Fibroblast of gingiva (primary cell): ENCODE data around the gene SMCO4.
"Not testable (repeated sequence)": the region's sequence is repeated elsewhere in the genome, so short reads cannot be mapped to it uniquely, and the experiment has no call there.

Source experiments
- DNase-seq: peaks from one replicate; pipeline ENCODE4 v3.0.0-alpha.2; 2011; ENCODE audit warnings: low read depth

Gene SMCO4

DNA sequence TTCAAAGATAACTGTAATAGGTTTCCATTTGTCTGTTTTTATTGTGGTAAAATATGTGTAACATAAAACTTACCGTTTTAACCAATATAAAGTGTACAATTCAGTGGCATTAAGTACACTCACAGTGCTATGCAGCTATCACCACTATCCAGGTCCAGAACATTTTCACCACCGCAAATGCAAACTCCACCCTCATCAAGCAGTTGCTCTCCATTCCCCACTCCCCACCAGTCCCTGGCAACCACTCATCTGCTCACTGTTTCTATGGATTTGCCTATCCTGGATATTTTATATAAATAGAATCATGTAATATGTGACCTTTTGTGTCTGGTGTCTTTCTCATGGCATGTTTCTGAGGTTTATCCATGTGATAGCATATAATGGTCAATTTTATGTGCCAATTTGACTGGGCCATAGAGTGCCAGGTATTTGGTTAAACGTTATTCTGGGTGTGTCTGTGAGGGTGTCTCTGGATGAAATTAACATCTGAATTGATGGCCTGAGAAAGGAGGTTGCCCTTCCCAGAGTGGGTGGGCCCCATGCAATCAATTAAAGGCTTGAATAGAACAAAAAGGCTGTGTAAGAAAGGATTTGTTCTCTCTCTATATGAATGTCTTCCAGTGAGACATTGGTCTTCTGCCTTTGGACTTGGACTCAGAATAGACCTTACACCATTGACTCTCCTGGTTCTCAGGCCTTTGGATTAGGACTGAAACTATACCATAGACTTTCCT is 17.2 kb upstream of the SMCO4 start:
- DNase-seq, result no peak

DNA sequence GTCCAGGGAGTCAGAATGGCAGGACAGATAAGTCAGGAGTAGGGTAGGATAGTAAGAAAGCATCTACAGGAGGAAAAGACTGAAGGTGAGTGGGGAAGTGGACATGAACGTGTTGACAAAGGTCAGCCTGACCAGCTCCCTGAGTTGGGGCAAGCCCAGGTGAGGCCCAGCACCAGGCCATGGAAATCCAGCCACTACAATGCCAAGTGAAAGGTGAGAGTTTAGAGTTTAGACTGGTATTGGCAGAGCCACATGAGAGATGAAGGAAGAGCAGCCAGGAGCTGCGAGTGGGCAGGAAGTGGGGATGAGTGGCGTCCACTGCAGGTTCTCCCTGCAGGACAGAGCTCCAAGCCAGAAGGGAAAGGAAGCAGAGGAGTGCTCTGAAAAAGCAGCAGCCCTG is 16.5 kb upstream of the SMCO4 start:
- no peak for DNase-seq

DNA sequence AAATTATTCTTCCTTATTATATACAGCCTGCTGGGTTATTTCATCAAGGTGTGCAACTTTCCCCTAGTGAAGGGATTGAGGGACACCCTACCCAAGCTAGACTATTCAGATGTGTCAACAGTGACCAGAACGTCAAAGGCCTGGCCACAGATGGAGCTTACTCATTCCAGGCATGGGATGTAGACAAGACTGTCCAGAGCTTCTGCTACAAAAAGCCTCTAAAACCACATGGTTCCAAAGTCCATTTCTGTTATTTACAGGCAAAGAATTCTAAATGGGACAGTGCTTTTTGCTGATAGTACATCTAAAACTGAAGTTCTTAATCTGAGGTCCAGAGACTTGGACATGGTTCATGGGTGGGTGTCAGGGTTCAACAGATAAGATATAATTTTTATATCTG is 9.7 kb upstream of the SMCO4 start:
- no peak for DNase-seq

- DNase-seq, result no peak
Measured at GRCh38 chr11:93549976-93550375, 6.8 kb upstream of the SMCO4 start.

DNA sequence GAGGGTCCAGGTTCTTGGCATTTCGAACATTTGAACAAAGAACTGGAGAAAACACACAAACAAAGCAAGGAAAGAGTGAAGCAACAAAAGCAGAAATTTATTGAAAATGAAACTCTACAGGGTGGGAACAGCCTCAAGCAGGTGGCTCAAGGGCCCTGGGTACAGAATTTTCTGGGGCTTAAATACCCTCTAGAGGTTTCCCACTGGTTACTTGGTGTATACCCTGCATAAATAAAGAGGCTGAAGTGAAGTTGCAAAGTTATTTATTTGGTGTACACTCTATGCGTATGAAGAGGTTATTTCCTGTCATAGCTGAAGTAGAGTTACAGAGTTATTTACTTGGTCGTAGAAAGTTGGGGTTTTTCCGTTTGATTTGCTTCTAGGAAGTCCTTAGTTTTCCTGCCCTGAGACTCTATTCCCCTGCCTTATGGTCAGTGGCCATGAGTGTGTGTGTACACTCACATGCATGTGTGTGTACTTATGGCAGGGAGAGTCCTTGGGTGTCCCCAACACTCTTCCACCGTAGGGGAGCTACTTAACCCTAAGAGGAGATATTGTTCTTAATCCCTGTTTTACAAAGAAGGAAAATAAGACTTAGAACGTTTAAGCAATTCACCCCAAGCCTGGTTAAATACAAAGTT is 5.6 kb upstream of the SMCO4 start:
- DNase-seq, result no peak

GRCh38 chr11:93547773-93548172 is 4.6 kb upstream of the SMCO4 start:
- no peak for DNase-seq

- no peak for DNase-seq
Measured at GRCh38 chr11:93547028-93547427, 3.8 kb upstream of the SMCO4 start.

DNA sequence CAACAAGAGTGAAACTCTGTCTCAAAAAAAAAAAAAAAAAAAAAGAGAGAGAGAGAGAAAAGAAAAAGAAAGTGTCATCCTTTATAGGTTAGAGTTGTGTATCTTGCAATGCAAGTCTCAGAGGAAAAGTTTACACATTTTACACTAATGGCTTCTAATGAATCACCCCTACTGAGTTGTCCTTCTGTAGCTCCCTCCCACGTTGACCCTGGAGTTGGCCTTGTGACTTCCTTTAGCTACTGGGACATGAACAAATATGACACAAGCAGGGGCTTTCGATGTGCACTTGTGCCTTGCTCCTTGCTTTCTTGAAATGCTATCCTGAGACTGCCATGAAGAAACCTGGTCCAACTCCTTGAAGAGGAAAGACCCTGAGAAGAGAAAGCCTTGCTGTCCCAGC is 2.4 kb upstream of the SMCO4 start:
- DNase-seq, result no peak

DNA sequence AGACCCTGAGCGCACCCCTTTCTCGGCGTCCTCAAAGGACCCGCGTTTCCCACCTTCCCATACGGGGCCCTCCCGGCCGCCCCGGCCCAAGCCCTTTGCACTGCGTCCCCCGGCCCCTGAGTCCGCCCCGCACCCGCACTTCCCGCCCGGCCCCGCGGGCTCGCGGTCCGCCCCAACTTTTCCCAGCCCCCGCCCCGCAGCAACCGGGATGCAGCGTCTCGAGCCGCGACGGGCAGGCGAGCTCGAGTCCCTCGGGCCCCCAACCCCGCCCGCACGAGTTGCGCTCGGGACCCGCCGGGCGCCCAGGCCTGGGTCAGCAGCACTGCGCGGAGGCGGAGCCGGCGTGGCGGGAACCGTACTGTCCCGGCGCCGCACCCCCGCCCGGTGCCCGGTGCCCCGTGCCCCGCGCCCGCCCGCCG is 371 bp downstream of the SMCO4 start:
- no peak for DNase-seq

DNA sequence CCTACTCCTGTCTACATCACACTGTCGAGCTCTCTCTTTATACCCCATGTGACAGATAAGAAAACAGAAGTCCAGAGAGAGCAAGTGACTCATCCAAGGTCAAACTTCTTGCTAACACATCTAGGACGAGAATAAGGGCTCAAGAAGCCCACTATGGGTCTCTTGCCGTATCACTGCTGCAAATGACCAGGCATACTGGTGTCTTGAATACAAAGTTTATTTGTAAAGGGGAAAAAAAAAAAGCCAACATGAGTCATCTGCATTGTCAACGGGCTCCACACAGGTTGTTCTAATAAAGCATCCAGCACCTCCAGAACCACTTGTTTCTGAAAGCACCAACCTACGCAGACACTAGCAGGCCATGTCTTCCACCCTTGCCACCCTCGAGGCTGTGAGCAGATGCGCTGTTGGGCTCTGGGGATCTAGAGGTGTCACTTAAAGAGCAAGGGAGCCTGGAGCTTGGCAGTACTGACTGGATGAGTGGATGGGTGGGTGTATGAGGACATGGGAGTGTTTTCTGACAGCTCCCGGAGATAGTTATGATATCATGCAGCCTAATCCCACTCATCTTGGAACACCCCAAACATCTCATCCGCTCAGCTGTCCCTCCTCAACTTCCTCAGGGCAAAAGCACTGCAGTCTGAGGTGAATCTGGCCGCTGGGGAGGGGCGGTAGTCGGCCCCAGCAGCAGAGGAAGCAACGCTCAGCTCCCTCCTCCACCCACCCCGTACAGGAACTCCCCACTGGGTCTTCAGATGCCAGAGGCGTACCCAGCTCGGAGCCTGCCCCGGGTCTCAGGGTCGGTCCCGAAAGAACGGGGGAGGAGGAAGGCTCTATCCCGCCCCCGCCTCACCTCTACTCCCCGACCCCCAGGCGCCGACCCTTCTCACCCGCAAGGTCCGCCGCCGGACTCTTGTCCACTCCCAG is 1.0 kb downstream of the SMCO4 start:
- peak; percentile 19 for DNase-seq

DNA sequence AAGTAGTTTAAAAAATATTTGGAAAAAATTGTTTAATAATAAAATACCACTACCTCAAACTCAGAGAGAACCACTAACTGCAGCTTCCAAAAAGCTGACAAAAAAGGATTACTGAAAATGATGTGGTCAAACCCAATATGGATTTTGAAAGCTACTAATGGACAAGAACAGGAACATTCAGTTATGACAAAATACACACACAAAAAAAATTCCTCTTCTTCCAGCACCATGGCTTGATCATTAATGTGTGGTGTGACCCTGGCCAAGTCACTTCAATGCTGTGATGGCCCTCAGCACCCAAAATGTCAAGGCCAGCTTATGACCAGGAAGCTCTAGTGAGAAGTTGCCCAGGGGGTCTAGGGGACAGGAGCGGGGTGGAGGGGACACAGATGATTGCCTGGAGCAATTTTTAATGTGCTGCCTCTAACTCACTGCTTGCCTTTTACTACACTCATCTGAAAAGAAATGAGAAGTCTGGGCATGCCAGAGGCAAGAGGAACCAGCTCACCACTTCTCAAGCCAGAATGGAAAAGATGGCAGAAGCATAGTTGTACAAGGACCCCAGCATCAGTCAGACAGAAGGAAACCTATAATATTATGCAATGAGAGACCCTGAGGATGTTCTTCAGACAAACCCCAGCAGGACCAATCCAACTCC is 2.2 kb downstream of the SMCO4 start:
- no peak for DNase-seq

GRCh38 chr11:93540337-93540736 is 2.9 kb downstream of the SMCO4 start:
- DNase-seq, result no peak

DNA sequence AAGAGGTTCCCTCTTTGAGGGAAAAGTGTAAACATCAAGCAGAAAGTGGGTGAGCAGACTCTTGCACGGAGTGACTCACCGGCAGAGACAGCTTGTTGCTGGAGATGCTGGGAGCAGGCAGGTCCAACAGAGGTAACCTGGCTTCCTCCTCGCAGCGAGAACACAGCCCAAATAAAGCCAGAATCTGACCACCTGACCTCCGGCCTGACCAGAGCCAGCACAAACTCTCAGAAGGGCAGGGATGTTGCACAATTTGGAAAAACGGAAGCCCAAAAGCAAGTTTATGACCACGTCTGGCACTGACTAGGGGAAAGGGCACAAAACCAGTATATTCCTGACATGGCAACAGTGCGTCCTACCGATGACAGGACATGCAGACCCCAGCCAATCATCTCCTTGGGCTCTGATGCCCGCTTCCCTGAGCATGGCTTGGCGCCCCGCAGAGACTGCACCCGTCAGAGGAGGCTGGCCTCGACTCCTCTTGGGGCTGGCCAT is 5.4 kb downstream of the SMCO4 start:
- peak; percentile 23 for DNase-seq

- no peak for DNase-seq
Measured at GRCh38 chr11:93537049-93537448, 6.1 kb downstream of the SMCO4 start.

DNA sequence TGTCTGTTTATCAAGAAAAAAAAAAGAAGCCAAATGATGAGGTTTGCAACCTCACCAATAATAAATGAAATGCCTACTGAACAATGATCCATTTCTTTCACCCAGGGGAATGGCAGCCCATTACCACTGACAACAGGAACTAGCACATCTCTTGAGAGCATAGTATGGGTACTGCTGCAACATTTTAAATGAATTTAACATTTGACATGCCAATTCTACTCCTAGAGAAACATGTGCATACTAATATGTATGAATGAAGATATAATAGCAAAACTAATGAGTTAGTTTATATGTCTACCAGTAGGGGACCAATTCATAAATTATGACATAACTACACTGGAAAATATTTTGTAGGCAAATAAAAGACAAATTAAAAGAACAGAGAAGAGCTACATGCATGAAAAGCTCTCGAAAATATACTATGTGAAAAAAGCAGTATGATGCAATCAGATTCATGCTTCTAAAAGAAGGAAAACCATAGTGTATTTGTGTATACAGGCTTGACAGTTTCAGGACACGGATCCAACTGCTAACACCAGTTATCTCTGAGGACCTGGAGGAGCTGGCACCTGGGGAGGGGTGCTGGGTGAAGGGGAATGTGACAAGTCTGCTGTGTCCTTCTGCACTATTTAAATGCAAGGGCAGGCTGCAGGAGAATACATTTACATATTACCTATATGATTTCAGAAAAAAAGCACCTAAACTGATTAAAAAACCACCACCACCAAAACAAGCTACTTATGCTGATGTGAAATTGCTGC is 6.9 kb downstream of the SMCO4 start:
- DNase-seq, result no peak

- DNase-seq, result not testable (repeated sequence)
Measured at GRCh38 chr11:93535578-93535977, 7.6 kb downstream of the SMCO4 start.

- no peak for DNase-seq
Measured at GRCh38 chr11:93532806-93533205, 10.4 kb downstream of the SMCO4 start.

DNA sequence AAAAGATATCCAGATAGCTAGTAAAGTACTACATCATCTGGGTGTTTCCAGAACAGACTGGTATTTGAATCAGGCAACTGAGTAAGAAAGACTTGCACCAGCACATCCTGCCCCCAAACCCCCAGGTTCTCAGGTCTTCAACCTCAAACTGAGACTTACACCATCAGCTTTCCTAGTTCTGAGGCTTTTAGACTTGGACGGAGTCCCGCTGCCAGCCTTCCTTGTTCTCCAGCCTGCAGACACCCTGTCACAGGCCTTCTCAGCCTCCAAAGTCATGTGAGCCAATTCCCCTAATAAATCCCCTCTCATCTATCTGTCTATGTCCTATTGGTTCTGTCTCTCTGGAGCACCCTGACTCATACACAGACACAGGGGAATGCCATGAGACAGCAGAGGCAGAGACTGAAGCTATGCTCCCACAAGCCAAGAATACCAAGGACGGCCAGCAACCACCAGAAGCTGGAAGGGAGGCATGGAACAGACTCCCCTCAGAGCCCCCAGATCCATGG is 10.9 kb downstream of the SMCO4 start:
- no peak for DNase-seq

DNA sequence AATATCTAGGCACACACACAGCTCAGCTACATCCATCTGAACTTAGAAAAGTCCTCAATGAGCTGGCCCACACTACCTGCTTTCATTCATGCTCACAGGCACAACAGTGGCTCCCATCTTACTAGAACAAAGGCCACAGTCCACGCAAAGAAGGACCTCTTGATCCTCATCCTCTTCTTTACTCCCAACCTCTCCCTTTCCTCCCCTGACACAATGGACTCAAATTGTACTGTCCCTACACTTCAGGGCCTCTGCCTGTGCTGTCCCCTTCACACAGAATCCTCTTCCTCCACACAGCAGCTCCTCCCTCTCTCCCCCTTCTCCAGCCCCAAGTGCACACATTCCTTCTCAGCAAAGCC is 12.7 kb downstream of the SMCO4 start:
- DNase-seq, result no peak

DNA sequence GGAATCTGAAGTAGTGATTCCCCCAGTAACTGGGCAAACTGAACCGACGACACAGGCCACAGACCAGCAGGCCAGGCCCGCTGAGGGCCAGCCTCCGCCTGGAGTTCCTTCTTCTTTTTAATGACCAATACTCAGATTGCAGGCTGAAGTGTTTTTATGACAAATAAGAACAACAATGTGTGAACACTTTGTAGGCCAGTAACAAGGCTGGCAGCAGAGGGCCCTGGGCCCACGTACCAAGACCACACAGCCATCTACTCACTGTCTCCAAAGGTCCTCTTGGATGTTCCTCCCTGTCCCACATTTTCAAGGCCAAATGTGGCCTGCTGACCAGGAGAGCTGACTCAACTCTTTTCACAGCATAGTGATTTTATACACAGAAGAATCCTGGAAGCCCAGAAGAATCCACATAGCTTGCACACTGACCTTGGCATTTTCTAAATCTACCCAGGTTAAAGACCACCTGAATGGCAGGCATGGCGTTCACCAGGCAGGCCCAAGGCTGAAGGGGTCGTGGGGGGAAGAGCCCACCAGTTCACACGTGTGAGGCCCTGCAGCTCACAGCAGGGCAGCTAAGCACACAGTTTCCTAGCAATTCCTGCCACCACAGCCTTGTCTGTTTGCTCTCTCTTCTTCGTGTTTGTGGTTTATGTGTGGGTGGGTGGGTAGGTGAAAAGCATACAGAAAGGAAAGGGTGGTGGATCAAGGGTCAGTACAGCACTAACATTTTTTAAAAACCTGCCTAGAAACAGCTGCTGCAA is 13.3 kb downstream of the SMCO4 start:
- no peak for DNase-seq
